Progenitor cell of endocrine pancreas (in vitro differentiated cells): ENCODE data around the gene RYR3. TPM values are rescaled to one million over a fixed set of nuclear protein-coding genes. Genes with fewer than 3 reads are reported as not detected.

Source experiments
- DNase-seq: peaks from one replicate; pipeline ENCODE4 v3.0.0; 2021; ENCODE audit warnings: low spot score; ENCODE audit not compliant: unreplicated experiment
- H3K27ac Mint-ChIP-seq: 2 replicates; pipeline ENCODE4 v1.8.0; 2021; ENCODE audit warnings: mild to moderate bottlenecking, moderate library complexity, mixed read lengths
- H3K27me3 Mint-ChIP-seq: 2 replicates; pipeline ENCODE4 v1.8.0; 2021; ENCODE audit warnings: mixed read lengths
- H3K36me3 Mint-ChIP-seq: 2 replicates; pipeline ENCODE4 v1.8.0; 2022; ENCODE audit warnings: mixed read lengths; ENCODE audit not compliant: insufficient read depth
- H3K4me1 Mint-ChIP-seq: 2 replicates; pipeline ENCODE4 v1.8.0; 2021; ENCODE audit warnings: low read depth, mixed read lengths
- H3K4me3 Mint-ChIP-seq: 2 replicates; pipeline ENCODE4 v1.8.0; 2021; ENCODE audit warnings: low read depth, mild to moderate bottlenecking, moderate library complexity, mixed read lengths
- H3K9me3 Mint-ChIP-seq: 2 replicates; pipeline ENCODE4 v1.8.0; 2021; ENCODE audit warnings: low read depth, mixed read lengths
- total RNA-seq: library from RNA; stranded (reverse); gene quantifications from 2 replicates; pipeline ENCODE4 v1.2.1, GENCODE V29; 2021
- TF ChIP-seq, protein P1 (sequence below): fragments of 200-600 bp; sonication (generic); IDR thresholded peaks from one replicate; pipeline ENCODE4 v1.5.0; 2021; ENCODE audit warnings: antibody characterized with exemption, mild to moderate bottlenecking; ENCODE audit not compliant: unreplicated experiment

RYR3 gene
- total RNA-seq, 1 donor from 2014 or later: 0.07 TPM

- Mint-ChIP-seq H3K36me3 (no peaks in the 10 kb centered on the region), H3K4me1 (no peaks in the 10 kb centered on the region), H3K27me3 (no peaks in the 10 kb centered on the region), H3K27ac (no peak overlapping the region), H3K4me3 (no peak overlapping the region), H3K9me3 (no peaks in the 10 kb centered on the region)
- DNase-seq: no peak
- TF ChIP-seq, protein P1, sequence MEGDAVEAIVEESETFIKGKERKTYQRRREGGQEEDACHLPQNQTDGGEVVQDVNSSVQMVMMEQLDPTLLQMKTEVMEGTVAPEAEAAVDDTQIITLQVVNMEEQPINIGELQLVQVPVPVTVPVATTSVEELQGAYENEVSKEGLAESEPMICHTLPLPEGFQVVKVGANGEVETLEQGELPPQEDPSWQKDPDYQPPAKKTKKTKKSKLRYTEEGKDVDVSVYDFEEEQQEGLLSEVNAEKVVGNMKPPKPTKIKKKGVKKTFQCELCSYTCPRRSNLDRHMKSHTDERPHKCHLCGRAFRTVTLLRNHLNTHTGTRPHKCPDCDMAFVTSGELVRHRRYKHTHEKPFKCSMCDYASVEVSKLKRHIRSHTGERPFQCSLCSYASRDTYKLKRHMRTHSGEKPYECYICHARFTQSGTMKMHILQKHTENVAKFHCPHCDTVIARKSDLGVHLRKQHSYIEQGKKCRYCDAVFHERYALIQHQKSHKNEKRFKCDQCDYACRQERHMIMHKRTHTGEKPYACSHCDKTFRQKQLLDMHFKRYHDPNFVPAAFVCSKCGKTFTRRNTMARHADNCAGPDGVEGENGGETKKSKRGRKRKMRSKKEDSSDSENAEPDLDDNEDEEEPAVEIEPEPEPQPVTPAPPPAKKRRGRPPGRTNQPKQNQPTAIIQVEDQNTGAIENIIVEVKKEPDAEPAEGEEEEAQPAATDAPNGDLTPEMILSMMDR: no peak
These were observed 512.4 kb downstream of the RYR3 start for GRCh38 chr15:33823119-33823518.

DNA sequence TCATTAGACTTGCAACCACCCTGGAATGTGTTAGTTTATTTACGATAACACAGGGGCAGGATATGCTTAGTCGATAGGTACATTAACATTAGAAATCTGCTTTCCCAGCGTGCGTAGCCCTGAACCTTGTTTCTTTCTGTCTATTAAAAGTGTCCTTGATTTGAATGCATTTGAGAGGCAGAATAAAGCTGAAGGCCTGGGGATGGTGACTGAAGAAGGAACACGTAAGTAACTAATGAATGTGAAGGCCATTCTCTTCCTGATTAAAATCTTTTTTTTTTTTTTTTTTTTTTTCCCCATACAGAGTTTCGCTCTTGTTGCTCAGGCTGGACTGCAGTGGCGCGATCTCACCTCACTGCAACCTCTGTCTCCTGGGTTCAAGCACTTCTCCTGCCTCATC is 514.7 kb downstream of the RYR3 start:
- no peaks in the 10 kb centered on the region for H3K9me3 Mint-ChIP-seq
- no peaks in the 10 kb centered on the region for H3K4me1 Mint-ChIP-seq
- TF ChIP-seq, protein P1: no peak
- H3K4me3 Mint-ChIP-seq: no peak overlapping the region
- no peak for DNase-seq
- no peaks in the 10 kb centered on the region for H3K36me3 Mint-ChIP-seq
- H3K27me3 Mint-ChIP-seq: no peaks in the 10 kb centered on the region
- H3K27ac Mint-ChIP-seq: no peak overlapping the region

DNA sequence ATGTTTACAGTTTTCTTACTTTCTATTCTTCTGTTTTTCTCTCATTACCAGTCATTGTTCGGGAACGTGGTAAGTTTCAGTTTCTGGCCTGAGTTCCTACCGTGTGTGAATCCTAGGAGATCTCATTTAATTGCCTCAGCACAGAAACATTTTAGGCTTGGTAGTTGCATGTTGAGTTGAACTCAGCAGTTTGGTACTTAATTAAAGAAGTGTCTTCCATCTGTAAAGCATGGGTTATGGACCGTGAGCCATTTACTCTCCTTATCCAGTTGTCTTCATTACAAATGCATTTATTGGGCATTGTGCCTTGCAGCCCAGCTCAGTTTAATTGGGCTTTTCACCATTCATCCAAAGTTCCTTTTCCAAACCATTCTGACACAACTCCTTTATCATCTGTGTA is 515.4 kb downstream of the RYR3 start:
- H3K27ac Mint-ChIP-seq: no peak overlapping the region
- H3K4me3 Mint-ChIP-seq: no peak overlapping the region
- TF ChIP-seq, protein P1: no peak
- no peaks in the 10 kb centered on the region for H3K4me1 Mint-ChIP-seq
- H3K27me3 Mint-ChIP-seq: no peaks in the 10 kb centered on the region
- no peaks in the 10 kb centered on the region for H3K36me3 Mint-ChIP-seq
- no peaks in the 10 kb centered on the region for H3K9me3 Mint-ChIP-seq
- no peak for DNase-seq

GRCh38 chr15:33830351-33830750 is 519.6 kb downstream of the RYR3 start:
- no peak for DNase-seq
- Mint-ChIP-seq H3K4me1 (no peaks in the 10 kb centered on the region), H3K27me3 (no peaks in the 10 kb centered on the region), H3K36me3 (no peaks in the 10 kb centered on the region), H3K27ac (no peak overlapping the region), H3K9me3 (no peaks in the 10 kb centered on the region), H3K4me3 (no peak overlapping the region)
- TF ChIP-seq, protein P1: no peak

GRCh38 chr15:33831646-33832045 is 520.9 kb downstream of the RYR3 start:
- H3K4me1 Mint-ChIP-seq: no peaks in the 10 kb centered on the region
- no peaks in the 10 kb centered on the region for H3K27me3 Mint-ChIP-seq
- no peak for DNase-seq
- TF ChIP-seq, protein P1: no peak
- no peaks in the 10 kb centered on the region for H3K36me3 Mint-ChIP-seq
- H3K4me3 Mint-ChIP-seq: no peak overlapping the region
- no peaks in the 10 kb centered on the region for H3K9me3 Mint-ChIP-seq
- H3K27ac Mint-ChIP-seq: no peak overlapping the region
